Bronchial epithelial cell (primary cell): ENCODE results near the gene OR2L13. TPM values are rescaled to one million over a fixed set of nuclear protein-coding genes. Genes with fewer than 3 reads are reported as not detected.

Experiments used
- total RNA-seq: library from RNA; depleted of rRNA; stranded (reverse); fragments of >200 nt; gene quantifications from 2 replicates; pipeline ENCODE4 v1.2.1, GENCODE V29; 2014

Gene OR2L13
- total RNA-seq, 1 donor from 2014 or later: not detected

Other genes with a start within 250 kb of the OR2L13 start
- gene TRIM58, start 238.0 kb upstream of the OR2L13 start, total RNA-seq: not detected in 2 replicates
- gene OR2W3, start 199.6 kb upstream of the OR2L13 start, total RNA-seq: not detected in 2 replicates
- not detected in 2 replicates for gene OR2T8, start 174.9 kb upstream of the OR2L13 start, total RNA-seq
- not detected in 2 replicates for gene OR2AJ1, start 170.3 kb upstream of the OR2L13 start, total RNA-seq
- gene OR2L8, start 146.3 kb upstream of the OR2L13 start, total RNA-seq: not detected in 2 replicates
- not detected in 2 replicates for gene OR2AK2, start 130.0 kb upstream of the OR2L13 start, total RNA-seq
- gene OR2L5, start 81.5 kb upstream of the OR2L13 start, total RNA-seq: not detected in 2 replicates
- gene OR2L2, start 65.1 kb upstream of the OR2L13 start, total RNA-seq: not detected in 2 replicates
- not detected in 2 replicates for gene OR2L3, start 48.3 kb upstream of the OR2L13 start, total RNA-seq
- not detected in 2 replicates for gene OR2M5, start 50.0 kb downstream of the OR2L13 start, total RNA-seq
- not detected in 2 replicates for gene OR2M2, start 79.6 kb downstream of the OR2L13 start, total RNA-seq
- under 0.01 TPM in 1 of 2 replicates, not detected in the other for gene OR2M3, start 102.1 kb downstream of the OR2L13 start, total RNA-seq
- not detected in 2 replicates for gene OR2M4, start 136.2 kb downstream of the OR2L13 start, total RNA-seq
- gene OR2T33, start 182.8 kb downstream of the OR2L13 start, total RNA-seq: not detected in 2 replicates
- not detected in 2 replicates for gene OR2T12, start 208.2 kb downstream of the OR2L13 start, total RNA-seq
- not detected in 2 replicates for gene OR2M7, start 229.4 kb downstream of the OR2L13 start, total RNA-seq